Dermis blood vessel endothelial cell (primary cell): Measurements from ENCODE around the gene BMPR1B. TPM values are rescaled to one million over a fixed set of nuclear protein-coding genes. Genes with fewer than 3 reads are reported as not detected.
A peak's percentile ranks its signal among the peaks of the same experiment; 100 is the strongest.

Source experiments
- DNase-seq: peaks from one replicate; pipeline ENCODE4 v3.0.0; 2010
- total RNA-seq: library from RNA; depleted of rRNA; stranded (reverse); fragments of >200 nt; gene quantifications from 2 replicates; pipeline ENCODE4 v1.2.3, GENCODE V29; 2014

The BMPR1B gene
- total RNA-seq: 0.34 and 0.51 TPM in 2 replicates

DNA sequence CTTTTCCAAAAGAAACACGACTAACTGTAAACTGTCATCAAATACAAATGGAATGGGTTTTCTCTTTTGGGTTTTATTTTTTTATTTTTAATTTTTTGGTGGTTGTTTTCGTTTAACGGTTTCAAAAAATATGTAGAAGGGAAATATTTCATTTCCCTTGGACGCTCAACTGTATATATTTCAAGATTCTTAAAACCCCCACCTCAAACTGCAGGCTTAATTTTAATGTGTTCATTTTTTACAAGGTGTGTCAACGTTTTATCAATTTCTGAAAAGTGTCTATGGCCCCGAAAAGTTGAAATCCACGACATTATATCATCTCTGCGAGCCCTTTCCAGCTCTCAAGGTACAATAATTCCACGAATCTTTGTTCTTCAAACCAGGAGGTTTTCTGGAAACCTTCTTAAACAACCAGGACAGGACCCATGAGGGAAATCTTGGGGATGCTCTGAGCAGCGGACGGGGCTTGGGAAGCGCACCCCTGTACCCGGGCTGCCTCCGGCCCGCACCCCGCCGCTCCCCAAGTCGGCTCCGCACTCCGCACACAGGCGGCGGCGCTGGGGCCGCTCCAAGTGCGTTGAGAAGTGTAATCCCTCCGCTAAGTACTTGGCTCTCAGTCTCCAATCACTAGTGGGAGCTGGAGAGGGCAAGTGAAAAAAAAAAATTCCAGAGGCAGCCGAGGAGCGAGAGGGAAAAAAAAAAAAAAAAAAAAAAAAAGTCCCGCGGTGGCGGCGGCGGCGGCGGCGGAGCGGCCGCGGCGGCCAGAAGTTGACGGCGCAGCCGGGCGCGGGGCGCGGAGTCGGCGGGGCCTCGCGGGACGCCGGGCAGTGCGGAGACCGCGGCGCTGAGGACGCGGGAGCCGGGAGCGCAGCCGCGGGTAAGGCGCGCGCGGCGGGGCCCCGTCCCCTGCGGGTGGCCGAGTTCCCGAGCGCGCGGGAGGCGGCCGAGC is at the start of gene BMPR1B:
TSS of gene BMPR1B (plus strand) at position 764 of the 949 bp plus-strand sequence. CDS start 346,470 bp downstream, outside the sequence.
- peak; percentile 35 for DNase-seq

DNA sequence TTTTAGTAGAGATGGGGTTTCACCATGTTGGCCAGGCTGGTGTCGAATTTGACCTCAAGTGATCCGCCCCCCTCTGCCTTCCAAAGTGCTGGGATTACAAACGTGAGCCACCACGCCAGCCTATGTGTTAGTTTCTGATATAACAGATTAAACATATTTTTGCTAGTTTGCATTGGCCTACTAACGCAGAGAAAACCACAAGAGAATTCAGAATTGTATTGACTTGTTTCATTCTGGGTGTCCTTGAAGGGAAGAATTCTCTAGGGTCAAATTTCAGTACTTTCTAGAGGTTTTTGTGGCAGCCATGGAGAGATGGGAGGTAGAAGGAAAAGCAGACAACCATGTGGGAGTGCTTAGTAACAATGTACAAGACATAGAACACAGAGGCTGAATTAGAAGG is 46.1 kb upstream of the BMPR1B start:
- no peak for DNase-seq

DNA sequence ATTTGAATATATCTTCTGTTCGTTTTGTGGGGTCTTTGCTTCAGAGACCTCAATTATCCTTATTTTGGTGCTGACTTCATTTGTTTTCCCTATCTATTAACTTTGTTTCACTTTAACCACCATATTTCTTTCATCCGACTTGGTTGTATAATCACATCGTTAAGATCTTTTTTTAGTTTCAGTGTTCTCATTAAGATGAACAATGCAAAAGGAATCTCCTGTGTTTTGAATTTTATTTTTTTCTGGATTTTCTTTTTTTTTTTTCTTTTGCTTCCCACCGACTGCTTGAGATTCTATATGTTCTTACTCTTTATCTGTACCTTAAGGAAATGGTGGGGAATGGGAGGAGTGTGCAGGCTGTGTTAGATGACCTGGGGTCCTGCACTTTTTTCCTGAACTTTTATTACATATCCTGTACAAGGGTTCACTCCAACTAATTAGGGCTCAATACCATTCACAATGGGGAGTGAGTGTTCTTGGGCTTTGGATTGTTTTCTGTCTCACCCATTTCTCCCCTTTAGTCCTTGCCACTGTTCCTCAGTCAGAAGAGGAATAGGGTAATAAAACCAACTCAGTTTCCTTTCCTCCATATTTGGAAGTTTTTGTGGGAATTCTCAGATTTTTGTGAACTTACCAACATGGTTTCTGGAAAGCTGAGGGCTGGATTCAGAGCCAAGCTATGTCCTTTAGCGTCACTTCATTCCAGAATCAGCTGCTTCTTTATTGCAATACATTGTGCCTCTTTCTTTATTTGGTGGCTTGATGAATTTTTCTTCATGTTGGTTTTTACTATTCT is 43.2 kb upstream of the BMPR1B start:
- DNase-seq: no peak

DNA sequence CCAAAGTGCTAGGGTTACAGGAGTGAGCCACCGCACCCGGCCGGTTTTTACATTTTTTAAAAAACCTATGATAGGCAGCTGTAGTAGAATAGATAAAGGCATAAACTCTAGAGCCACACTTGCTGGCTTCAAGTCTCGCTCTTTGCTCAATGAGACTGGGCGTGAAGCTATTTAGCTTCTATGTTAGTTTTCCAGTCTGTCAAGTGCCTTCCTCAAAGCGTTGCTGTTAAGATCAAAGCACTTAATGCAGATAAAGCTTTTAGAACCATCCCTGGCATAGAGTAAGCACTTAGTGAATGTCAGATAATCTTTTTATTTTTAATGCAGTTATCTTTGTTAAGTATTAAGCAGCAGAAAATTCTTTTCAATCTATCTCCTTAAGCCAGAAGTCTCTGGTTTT is 42.0 kb upstream of the BMPR1B start:
- no peak for DNase-seq

DNA sequence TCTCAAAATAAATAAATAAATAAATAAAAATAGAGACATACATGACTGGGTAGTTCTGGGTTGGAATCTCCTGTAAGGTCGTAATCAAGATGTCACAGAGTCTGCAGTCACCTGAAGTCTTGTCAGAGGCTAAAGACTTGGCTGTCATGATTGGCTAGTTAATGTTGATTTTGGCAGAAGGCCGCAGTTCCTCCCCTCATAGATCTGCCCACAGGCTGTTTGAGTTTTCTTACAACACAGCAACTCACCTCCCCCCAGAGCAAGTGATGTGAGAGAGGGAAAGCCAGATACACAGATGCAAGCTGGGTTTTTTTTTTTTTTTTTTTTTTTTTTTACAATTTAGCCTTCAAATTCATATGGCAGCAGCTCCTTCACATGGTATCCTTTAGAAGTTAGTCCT is 36.4 kb upstream of the BMPR1B start:
- no peak for DNase-seq

DNA sequence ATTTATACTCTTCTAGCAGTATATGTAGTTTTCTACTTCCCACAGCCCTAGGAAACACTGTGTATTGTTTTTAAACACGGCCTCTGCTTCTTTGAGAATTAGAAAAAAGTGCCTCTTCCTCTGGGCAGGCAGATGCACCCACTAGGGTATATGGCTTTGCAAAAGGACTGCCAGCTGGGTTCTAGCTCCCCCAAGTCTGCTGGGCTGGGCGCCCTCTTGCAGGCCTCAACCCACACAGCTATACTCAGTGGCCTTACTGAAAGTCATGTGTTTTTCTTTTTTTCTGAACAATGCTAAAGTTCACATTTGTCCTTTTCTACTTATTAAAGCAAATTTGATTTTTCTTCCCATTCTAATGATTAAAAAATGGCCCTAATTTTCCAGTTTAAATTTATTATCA is 35.5 kb upstream of the BMPR1B start:
- DNase-seq: no peak

DNA sequence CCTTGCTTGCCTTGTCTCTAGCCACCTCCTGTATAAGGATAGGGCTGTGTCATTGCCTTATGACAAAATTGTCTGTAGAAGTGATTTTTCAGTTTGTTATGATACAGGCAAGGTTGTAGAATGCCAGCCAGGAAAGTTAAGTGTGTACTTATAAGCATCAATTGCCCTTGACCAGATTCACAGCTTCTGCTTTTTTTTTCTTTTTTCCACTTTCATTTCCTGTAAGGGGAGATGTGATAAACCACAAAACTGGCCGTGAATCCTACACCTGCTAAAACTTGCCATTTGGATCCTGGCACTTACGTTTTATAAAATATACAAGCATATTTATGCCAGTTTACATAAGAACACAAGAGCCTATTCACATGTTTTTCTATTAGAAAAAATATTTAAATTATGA is 35.0 kb upstream of the BMPR1B start:
- DNase-seq: no peak

DNA sequence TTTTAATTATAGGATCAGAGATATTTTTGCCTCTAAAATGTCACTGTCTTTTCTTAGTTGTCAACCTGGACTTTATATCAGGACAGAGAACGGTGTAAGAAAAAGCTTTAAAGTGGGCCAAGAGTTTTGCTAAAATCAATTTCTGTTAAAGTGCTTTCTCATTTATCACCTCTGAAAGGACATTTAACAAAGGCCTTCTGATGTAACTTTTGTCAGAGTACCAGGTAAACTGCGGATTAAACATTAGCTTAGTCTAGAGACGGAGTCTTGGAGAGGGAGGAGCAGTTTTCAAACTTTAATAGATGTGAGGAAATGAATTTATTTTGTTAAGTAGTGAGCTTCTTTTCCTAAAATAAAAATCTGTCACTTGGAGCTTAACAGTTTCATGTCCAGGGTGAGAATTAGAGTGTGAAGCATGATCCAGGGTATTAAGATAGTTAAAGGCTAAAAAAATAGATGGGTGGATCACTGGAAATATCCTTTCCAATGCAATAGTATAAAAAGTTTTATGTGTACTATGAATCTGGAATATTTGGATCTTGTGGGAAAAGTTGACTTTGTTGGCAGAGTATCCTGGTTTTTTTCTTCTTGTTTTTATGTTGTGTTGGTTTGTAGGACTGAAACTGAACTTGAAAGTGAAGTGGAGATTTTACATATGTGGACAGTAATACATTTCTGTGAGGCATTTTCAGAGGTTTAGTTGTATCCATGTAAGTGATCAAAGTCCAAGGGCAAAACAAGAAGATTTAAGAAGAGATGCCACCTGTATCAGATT is 33.6 kb upstream of the BMPR1B start:
- DNase-seq: no peak

DNA sequence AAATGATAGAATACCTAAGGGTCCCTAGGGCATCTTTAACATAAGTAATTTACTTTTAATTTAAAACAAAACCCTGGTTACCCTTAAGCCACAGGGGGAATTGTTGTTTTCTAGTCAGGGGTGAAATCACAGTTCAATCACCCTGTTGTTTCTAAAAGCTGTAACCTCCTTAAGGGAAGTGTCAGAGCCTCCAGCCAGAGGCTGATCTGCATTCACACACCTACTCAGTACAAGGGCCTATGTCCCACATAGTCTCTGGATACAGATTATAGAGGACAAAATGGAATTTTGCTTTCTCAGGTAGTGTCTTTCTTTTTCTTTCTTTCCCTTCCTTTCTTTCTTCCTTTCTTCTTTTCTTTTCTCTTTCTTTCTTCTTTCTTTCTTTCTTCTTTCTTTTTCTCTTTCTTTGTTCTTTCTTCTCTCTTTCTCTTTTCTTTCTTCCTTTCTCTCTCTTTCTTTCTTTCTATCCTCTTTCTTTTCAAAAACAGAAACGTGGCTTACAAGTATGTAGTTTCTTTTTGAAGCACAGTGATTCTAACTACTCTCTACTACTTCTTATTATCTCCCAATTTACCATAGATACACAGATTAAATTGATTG is 31.1 kb upstream of the BMPR1B start:
- no peak for DNase-seq

DNA sequence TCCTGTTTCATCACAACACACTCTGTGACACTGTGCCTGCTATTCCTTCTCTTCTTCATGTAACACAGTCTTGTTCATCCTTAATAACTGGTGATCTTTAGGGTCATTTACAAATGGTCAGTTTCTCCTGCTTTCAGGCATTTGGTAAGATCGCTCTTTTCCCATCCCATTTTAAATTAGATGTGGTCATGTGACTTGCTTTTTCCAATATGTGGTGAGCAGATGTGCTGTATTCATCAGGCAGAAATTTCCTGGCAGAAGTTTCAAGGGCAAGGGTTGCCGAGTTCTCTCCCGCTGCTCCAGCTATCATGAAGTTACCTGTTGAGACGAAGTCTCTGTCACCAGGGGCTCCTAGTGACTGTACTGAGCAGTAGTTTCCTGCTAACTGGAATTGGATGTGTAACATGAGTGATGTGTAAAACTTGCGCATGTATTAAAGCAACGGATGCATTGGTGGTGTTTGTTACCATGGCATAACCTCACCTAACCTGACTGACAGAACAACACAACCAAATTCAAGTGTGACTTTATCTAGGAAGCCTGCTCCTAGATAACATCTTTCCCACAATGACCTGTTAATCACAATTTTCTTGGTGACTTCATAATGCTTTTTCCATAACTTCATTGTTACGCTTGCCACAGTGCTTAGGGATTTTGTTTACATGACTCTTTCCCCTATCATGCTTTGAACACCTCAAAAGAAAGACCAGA is 29.5 kb upstream of the BMPR1B start:
- DNase-seq: no peak

DNA sequence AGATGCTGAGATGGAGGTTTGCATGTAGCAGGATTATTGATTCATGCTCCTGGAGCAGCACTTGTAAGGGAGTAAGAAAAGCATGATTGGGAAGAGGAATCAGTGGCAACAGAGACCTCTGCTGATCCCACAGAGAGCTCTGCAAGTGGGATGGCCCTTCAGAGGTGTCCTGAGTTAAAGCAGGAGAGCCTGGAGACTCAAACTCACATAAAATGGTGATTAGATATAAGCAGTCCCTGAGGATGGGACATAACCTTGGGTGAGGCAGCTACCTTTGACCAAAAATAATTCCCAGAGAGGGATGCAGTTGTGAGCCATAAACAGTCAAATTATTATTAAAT is 25.4 kb upstream of the BMPR1B start:
- DNase-seq: no peak

DNA sequence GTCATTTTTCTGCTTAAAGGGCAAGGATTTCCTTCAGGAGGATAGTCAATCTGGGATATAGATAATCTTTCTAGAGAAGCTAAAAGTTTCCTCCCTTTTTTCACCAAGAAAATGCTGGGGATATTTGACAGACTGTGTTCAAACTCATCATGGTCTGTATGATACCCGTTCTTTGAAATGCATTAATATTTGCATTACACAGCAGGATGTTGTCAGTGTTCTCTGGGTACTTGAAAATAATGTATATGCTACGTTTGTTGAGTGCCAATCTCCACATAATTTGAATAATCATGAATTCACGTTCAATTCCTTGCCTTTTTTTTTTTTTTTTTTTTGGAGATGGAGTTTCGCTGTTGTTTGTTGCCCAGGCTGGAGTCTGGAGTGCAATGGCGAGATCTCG is 18.0 kb upstream of the BMPR1B start:
- DNase-seq: no peak

DNA sequence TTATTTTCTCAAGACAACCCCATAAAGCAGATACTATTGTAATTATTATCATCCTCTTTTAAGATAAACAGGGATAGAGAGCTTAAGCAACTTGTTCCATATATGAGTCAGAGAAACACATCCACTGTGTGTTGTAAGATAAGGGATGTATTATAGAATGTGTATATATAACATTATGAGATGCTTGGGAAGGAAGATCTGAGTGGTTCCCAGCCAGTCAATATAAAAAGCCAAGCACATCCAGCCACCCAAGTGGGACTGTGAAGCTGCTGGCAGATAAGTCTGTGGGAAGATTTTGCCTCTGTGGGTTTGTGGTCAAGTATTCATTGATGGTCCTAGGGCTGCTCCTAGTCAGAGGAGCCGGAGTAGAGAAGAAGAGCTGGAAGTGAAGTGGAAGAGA is 16.5 kb upstream of the BMPR1B start:
- DNase-seq: no peak

DNA sequence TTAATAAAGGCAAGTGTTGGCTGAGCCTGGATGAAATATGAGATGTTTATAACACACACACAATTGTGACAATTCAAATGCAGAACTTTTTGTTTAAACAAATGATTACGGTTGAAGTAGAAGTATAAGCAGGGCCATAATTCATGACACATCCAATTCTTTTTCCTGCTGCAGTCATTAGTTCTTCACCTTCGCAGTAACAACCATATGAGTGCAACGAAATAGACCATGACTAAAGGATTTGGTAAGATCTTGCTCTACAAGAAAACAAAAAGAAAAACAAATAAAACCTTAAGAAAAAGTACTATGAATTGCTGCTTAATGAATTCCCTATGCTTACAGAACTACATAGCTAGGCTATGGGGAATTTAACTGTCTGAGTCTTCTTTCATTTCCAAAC is 13.9 kb upstream of the BMPR1B start:
- DNase-seq: no peak

DNA sequence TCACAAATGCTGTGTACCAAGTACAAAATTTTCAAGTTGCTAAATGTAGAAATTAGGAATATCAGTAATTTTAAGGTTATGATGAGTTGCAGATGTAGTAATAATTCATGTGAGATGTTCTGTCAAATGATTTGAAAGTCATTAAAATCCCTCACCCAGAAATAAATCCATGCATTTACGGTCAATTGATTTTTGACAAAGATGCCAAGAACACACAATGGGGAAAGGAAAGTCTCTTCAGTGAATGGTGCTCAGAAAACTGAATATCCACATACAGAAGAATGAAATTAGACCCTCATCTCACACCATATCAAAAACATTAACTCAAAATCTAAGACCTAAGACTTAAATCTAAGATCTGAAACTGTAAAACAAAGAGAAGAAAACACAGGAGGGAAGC is 12.9 kb upstream of the BMPR1B start:
- DNase-seq: no peak

DNA sequence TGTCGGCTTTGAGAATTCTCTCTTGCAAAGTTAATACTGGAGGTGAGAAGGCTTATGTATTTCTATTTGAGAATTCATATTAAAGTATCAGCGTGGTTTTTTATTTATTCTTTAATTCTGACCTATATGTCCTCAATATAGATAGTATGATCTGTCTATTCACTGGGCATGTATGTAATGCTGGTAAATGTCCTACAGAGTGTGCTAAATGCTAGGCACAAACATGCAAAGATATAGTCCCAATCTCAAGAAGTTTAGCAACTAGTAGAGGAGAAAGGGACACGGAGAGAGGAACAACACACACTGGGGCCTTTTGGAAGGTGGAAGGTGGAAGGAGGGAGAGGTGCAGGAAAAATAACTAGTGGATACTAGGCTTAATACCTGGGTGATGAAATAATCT is 11.0 kb upstream of the BMPR1B start:
- no peak for DNase-seq

DNA sequence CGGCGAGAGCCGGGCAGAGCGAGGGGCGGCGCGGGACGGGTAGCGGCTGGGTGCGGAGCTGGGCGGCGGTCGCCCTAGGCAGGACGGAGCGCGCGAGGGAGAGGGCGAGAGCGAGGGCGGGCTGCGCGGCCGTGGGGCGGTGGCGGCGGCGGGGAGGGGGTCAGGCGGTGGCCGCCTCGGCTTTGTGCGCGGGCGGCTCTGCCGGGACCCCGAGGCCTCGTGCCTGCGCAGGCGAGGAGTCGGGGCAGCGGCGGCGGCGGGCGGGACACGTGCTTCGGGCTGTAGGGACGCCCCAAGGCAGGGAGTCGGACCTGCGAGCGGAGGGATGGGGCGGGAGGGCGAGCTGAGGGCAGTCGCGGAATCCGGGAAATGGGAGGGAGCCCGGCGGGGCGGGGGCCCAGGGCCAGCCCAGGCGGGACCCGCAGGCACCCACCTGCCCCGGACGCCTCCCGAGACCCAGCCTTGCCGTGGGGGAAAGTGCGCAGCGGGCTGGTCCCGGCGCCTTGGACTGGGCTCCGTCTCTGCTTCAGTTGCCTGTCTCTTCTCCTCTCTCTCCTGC is 465 bp downstream of the BMPR1B start:
- peak; percentile 18 for DNase-seq

DNA sequence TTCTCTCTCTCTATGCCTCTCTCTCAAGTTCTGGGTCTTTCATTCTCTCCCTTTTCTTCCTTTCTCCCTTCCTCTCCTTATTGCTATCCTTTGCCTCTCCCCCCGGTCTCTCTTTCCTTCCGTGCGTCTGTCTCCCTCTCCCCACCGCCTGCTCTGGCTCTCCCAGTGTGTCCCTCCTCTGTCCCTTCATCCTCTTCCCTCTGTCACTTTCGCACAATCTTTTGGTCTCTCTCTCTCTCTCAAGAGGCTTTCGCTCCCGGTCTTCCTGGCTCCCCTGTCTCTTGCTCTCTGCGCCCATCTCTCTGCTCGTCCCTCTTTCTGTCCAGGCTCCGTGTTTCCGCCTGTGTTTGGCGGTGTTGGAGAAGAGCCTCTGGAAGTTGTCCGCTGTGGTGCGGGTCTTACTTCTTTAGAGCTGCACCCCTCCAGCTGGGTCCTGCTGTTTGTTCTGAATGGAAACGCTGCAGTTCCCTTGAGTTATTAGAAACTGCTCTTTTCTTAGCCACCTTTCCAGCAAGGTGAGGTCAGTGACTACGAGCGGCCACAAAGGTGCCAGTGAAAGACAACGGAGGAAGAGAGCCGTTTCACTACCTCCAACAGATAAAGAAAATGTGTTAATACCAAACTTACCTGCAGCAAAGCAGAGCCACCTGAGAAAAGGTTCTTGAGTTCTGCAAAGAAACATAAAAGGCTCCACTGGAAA is 1.1 kb downstream of the BMPR1B start:
- no peak for DNase-seq

DNA sequence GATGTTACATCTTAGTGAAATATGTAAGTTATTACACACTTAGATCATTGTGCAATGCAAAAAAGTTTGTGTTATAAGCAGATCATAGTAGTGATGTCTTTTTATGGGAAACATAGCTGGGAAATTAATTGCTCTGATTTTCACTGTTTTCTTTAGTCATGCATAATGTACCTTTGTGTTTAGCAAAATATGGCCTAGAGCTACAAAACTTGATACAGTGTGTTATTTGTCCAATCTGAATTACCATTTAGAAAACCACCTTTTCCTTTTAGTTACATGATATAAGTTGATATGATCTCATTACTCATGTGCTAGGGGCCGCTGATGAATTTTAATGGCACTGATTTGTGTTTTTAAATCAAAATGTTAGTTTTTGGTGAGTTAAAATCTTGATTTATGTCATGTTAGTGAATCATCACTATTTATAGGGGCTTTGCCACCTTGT is 2.0 kb downstream of the BMPR1B start:
- no peak for DNase-seq

DNA sequence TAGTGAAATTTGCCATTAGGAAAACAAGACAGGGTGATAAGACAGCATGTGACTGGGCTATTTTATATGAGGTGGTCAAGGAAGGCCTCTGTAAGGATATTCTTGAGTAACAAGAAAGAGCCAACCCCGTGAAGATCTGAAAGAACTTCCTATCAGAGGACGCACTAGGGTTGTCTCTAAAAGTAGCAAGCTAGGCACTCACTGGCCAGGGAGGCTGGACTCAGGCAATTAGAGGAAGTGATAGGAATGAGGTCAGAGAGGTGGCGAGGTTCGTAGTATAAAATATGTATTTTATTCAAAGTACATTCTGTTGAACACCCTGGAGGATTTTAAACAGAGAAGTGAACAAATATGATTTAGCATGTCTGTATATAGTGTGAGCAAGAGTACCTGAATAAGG is 4.6 kb downstream of the BMPR1B start:
- DNase-seq: no peak

DNA sequence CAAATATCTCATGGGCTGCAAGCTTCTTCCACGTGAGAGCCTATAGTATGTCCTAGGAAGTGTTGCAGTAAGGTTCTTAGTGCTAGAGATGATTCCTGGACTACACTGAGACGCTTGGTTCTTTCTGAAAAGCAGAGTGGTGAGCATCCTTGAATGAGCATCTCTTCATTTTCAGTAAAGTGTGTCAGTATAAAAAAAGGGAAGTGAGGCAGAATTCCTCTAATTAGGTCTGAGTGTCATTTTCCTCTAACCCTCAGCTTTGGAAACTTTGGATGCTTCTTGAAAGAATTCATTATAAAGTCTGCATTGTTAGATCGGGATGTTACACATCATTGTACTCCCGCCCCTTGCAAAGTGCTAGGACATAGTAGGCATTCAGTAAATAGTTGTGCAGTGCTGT is 5.2 kb downstream of the BMPR1B start:
- no peak for DNase-seq
